ENCODE data around the gene ETV6.

The ETV6 gene

DNA sequence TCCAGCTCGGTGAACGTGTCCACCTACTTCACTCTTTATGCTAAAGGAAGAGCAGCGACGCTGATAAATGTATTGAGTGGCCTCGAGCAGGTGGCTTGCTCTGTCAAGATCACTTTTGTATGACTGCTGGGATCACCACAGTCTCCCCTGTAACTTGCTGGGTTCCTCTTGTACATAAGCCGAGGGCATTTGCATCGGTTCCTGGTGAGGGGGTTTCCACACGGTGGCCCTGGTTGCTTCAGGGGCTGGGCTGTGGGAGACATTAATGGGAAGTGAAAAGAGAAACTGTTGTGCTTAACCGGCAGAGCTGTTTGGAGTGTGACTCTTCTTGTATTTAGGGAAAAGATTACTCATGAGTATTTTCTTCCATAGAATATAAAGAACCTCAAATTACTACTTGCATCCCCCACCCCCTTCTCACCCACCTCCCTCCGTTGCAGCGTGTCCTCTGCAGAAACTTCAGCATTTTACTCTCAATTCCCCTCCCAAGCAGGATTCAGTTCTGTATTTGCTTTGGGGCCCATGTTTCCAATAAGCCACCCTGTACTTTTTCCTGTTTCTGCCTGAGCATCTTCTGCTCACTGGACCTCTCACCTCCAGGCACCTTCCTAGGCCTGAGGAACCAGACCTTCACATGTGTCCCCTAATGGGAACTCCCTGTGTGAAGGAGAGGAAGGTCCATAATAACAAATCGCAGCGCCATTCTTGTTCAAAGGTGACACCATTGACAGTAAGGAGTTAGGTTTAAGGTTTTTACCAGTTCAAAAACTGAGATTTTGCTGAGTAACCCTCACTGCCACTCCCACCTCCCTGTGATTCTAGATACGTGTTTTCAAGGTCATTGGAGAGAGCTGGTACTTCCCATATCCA is 187.0 kb downstream of the ETV6 start:
- no peak for DNase-seq

DNA sequence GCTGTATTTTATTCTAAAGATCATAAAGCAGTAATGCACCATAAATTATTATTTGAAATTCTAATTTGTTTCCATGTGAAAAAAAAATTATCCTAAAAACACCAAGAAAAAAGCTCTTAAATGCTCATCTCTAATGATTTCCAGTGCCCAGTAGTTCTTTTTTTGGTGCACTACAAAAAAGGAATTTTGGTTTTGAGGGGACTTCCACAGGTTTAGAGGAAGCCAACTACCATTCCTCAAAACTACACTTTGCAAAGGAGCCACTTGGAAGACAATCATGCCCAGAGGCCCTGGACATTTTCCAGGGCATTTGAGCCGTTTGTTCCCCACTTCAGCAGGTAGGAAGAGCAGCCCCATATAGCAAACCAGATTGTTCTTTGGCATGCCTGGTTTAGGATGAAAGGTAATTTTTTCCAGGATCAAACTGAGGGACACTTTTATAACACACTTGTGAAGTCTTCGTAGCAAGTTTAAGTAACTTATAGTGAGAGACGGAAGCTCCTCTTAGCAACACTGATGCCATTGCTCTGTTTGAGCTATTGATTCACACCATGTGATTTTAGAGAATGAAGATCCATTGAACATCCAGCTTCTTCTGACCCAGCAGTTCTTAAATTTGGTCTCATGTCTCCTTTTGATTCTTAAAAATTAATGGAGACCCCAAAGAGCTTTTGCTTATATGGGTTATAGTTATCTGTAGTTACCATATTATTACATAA is 187.9 kb downstream of the ETV6 start:
- no peak for DNase-seq

DNA sequence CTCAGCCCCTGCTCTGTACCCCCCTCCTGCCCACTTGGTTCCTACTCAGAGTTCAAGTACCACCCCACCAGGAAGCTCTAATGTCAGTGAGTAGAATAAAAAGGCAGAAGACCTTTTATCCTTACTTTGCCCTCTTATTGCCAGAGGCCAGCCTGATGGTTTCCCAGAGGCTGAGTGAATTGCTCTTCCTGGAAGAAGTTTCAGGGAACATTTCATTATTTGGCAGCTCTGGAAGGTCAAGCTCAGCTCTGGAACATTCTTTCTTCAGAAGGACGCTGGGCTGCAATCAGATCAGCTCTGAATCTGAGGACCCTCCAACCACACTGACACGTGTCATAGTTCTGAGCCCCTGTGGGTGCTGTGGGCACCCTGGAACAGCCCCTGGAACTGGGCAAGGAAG is 188.9 kb downstream of the ETV6 start:
- no peak for DNase-seq

DNA sequence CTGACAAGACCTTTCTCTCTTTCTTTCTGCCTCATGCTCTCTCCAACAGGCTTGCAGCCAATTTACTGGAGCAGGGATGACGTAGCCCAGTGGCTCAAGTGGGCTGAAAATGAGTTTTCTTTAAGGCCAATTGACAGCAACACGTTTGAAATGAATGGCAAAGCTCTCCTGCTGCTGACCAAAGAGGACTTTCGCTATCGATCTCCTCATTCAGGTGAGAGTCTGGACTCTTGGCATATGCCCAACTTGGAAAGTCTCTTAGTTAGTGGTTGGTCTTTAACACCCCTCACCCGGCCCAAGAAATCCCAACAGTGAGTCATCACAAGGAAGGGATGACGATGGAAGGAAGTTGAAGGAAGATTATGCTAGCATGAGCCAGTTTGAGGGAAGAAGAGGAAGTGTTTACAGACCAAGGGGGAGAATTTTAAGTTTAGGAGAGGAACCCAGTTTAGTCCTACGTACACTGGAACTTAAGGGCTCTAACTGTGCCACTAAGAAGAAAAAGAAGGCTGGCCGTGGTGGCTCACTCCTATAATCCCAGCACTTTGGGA is 189.7 kb downstream of the ETV6 start:
- no peak for DNase-seq

DNA sequence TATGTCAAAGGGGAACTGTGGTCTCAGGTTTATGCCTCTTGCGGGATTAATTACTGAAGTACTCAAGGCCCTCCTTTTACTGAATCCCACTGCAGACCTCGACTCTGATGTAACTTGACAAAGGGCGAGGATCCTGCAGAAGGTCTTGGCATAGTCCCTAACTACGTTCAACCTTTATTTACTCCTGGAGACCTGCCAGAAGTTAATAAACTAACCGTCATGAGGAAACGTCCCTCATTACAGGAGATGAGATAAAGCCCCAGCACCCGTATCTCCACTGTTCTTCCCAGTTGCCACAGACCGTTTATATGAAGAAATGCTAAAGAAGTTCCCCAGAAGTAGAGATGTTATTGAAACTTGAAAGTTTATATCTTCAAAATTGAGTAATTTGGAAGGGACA is 190.9 kb downstream of the ETV6 start:
- no peak for DNase-seq

DNA sequence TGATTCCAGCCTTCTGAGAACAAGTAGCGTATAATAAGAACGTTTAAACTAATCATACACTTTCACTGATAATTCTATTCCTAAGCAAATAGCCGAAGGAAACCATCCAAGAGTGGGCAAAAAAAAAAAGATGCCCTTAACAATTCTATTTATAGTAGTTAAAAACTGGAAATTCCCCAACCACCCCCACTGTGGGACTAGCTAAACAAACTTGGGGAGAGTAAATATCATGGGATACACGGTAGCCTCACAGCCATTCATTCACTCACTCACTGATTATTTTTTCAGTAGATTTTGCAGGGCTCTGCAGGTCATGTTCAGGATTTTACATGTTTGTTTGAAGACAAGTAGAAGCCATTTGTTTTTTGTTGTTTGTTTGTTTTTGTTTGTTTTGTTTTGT is 197.0 kb downstream of the ETV6 start:
- no peak for DNase-seq

DNA sequence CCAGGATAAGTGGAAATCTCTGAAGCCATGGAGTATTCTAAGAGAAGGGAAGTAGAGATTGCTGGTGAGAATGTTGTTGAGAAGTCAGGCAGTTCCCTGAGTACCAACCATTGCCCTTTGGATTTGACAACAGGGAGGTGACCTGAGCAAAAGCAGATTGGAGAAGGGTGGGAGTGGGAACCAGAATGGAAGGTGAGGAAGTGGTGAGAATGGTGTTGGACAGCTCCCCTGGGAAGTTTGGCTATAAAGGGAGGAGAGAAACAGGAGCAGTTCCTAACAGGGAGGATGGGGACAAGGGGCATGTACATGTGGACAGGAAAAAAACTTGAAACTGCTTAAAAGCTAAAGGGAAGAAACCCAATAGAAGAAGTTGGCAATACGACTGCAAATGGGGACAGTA is 198.1 kb downstream of the ETV6 start:
- DNase-seq = no peak

DNA sequence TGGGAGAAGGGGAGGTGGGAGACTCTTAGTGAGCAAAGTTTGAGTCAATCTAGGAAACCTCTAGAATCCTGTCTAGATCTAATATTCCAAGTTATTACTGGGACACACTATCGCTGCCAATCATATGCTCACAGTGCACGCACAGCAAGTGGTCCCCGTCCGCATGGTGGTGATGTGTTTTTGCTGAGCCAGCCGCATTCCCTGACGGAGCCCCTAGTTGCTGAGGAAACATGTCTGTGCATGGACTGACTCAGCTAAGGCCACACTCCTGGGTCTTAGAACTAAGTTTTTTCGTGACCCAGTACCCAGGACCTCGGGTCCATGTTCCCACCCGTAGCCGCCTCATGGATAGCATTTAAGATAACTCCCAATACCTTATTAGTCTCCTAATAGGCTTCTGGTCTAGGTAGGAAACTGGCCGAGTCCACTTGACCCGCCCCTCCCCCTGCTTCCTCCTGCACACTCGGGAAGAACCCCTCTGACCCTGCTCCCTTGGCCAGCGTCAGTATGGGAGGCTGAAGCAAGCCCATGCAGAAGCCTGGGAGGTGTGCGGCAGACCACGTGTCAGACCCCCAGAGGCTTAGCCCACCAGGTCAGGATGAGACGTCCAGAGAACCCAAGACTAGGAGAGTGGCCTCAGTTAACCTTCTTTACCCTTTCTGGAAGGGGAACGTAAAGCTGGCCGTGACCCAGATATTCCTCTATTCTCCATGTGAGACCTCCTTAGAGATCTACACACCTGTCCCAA is 200.5 kb downstream of the ETV6 start:
- no peak for DNase-seq

DNA sequence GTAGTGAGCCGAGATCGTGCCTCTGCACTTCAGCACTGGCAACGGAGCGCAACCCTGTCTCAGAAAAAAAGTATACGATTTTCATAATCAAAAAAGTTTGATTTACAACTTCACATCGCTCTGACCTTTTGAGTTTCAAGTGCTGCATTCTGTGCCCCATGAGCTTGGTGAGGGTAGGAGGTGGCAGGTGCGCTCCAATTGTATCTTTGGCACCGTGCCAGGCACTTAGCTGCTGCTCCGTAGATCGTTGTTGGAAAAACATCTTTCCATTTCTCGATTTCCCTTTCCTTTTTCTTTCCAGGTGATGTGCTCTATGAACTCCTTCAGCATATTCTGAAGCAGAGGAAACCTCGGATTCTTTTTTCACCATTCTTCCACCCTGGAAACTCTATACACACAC is 203.7 kb downstream of the ETV6 start:
- DNase-seq = no peak

DNA sequence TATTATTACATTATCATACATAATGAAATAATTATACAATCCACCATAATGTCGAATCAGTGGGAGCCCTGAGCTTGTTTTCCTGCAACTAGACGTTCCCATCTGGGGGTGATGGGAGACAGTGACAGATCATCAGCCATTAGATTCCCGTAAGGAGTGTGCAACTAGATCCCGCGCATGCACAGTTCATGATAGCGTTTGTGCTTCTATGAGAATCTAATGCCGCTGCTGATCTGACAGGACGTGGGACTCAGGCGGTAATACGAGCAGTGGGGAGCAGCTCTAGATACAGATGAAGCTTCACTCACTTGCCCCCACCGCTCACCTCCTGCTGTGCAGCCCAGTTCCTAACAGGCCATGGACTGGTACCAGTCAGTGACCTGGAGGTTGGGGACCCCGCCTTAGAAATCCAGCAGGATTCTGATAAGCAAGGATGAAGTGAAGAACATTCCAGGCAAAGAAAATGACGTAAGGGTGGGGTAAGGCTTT is 204.6 kb downstream of the ETV6 start:
- no peak for DNase-seq

DNA sequence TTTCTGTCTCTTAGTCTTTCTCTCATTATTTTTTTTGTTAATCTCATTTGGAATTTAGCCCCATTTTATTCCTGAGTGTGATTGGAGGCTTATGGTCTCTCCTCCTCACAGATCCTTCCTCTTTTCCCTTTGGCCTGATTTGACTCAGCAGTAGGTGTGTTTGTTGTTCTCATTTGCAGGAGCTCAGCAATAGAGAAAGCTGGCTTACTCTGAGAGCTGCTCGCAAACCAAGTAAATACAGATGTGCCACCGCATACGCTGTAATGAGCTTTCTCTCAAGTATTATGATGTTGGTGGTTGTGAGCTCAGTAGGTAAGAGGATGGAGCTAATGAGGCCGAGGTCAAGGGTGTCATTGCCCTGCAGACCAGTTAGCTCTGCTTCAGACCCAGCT is 206.5 kb downstream of the ETV6 start:
- DNase-seq = no peak

DNA sequence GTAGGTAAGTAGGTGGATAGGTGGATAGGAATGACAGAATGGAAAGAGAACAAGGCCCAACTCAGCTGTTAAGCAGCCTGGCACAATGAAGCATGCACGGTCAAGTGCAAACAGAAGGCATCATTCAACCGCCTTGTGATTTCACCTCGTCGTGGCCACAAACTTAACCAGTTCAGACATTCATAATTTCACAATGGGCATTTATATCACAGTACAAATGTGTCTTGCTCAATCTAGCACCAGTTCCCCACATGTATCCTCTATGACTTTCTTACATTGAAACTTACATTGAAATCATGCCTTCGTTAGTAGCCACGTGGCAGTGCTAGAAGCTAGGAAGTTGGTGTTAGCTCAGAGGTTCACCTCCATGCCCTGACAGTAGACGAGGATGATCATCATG is 207.5 kb downstream of the ETV6 start:
- DNase-seq = no peak

DNA sequence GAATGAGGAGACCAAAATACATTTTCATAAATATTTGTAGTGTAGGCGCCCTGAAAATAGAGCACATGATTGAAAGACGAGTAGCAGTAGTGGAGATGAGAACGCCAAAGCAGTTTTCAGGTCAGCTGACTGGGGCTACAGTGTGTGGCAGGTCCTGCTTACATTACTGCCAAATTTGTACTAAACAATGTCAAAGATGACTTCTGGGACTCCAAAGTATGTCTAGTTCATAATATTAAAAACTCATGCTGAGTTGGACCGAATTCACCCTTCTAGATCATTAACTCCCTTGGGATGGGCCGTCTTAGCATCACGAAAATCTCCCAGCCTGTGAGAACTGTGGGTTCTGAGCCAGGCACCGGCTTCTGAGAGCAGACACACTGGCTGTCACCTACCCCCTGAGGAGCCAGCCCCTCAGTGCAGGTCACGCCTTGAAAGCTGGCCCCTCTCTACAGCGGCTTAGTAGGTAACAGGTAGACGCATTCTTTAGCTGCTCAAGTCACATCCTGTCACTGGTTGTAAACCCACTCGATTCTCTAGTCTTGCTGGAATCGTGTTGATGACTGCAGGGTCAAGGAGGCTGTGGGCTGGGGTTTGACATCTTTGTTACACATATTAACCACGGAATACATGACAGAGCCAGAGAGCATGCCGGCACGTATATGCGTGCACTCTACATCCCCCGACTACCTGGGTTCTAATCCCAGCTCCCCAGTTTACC is 210.4 kb downstream of the ETV6 start:
- no peak for DNase-seq

DNA sequence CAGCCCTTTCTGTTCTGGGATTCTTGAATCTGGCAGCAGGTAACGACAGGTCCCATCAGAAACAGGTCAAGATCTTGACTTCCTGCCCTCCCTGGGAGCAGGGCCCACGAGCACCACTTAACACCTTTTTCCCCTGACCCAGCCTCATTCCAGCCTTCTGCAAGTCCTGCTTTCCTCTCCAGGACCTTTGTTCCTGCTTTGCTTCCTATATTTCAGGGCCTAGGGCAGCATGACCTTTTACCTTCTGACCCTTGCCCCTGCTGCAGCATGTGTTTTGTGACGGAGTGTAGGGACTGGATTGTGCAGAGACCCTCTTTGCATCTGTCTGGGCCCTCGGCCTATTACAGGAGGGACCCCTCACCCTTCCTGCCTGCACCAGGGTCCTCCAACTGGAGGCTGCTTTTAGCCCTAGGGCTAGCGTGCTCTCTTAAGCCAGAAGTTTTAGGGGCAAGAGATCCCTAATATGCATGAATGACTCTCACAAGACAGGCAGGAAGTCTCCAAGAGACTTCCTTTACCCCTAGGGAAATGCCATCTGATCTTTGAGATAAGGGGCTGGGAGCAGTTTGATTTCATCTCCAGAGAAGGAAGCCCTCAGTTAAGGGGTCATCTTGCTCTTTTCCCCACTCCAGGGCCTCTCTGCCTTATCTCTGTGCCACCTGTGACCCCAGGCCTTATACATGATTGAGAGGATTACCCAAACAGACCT is 211.8 kb downstream of the ETV6 start:
- no peak for DNase-seq

DNA sequence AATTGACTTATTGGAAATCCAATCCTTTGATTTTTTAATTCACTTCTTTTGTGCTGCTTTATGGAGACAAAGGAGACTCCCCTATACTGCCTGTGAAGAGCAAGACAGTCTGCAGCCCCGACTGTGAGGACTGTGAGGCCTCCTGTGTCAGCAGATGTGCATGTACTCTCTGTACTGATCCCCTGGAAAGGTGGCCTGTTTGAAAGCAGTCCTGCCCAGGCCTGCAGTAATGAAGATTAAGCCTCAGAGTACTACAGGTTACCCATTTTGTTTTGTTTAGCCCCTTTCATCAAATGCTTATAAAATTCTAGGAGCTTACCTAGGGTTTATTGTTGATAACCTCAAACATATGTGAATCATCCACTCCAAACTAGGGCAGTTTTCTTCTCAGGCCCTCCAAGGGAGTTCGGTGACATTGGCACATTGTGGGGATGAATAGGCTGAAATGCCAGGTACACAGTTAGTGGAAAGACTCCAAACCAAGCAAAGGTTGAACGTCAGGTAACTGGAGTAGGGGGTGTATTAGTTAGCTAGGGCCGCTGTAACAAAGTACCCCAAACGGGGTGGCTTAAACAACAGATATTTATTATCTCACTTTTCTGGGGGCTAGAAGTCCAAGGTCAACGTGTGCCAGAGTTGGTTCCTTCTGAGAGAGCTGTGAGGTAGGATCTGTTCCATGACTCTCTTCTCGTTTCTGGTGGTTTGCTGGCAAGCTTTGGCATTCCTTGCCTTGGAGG is 212.6 kb downstream of the ETV6 start:
- no peak for DNase-seq

DNA sequence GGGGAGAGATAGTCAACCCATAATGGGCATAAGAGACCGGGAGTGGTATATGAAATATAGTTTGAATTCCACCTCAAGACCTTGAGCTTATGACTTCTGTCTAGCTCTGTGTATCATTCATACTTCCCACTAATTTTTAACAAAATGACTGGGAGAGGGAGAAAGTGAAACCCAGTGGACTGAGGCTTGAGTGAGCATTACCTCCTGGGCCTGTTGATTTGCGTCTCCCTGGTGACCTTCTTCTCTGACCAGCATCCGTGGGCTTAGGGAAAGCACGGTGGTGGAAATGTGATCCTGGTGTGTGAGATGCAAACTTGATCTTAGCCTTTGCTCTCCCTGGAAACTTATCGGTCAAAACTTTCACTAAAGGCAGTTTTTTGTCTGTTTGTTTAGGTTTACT is 213.3 kb downstream of the ETV6 start:
- no peak for DNase-seq

DNA sequence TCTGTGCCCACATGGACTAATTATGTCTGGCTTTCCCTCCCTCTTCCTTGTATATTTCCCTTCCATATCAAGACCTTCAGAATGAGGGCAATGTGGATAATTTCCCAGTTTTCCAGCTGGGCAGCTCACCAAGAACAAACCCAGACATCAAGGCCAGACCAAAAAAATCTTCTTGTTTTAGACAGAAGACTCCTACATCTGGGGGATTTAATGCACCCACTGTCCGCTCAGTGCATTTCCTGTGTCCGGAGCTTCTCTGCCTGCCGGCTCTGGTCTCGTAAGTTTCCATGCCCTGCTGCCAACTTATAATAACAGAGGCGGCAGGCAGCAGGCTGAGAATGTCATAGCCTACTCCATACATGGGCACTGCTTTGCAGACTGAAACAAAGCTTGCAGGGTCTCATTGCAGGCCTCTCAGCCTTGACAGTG is 214.0 kb downstream of the ETV6 start:
- DNase-seq = no peak

DNA sequence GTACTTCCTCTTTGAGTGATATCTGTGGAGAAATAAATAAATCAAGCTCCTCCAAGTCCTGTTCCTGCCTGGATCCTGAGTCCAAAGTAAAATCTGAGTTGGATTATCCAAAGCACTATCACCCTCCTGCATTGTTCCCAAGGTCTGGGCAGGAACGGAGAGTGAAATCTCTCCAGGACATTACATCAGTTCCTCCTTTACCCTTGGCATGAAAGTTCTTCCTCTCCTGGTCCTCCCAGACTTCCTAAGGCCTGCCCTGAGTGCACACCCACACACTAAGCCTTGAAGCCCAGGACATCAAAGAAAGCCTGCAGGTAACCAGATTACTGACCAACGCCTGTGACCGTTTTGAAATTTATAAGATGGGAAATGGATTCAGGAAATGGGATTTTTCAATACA is 214.5 kb downstream of the ETV6 start:
- no peak for DNase-seq

DNA sequence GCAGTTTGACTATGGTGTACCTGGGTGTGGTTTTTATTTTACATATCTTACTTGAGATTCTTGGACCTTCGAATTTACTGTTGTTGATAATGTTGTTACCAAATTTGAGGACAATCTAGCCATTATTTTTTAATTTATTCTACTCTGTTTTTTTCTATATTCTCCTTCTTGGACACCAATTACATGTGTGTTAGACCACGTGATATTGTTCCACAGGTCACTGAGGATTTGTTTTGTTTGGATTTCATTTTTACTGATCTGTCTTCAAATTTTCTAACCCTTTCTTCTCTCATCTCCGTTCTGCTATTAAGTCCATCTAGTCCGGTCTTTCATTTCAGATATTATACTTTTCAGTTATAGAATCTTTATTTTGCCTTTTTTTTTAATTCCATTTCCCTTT is 216.3 kb downstream of the ETV6 start:
- no peak for DNase-seq

DNA sequence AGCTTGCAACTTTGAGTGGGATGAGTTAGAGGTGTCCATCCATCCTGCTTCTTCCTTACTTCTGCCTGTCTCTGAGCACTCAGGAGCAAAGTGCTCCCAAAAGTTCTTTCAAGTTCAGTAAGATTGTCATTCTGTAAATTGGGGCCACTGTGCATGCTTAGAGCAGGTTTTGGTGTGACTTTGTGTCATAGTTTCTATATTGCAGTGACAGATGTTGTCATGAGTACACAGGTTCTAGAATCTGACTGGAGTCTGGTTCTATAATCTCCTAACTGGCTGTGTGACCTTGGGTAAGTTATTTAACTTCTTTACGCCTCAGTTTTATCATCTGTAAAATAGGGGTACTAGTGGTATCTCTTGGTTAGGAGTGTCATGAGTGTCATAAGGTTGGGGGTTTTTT is 218.6 kb downstream of the ETV6 start:
- DNase-seq = no peak

DNA sequence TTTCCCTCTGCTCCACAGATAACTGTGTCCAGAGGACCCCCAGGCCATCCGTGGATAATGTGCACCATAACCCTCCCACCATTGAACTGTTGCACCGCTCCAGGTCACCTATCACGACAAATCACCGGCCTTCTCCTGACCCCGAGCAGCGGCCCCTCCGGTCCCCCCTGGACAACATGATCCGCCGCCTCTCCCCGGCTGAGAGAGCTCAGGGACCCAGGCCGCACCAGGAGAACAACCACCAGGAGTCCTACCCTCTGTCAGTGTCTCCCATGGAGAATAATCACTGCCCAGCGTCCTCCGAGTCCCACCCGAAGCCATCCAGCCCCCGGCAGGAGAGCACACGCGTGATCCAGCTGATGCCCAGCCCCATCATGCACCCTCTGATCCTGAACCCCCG is 219.9 kb downstream of the ETV6 start:
- DNase-seq = no peak

All from cerebellar nuclear complex (tissue), 1 donor.